ENCODE results near the gene PPHLN1.

- TF ChIP-seq CTCF (IDR thresholded peaks at IDR 0.05) = no peak
- TF ChIP-seq POLR2A (IDR thresholded peaks at IDR 0.05) = no peak
These were observed 148.4 kb downstream of the PPHLN1 start for GRCh38 chr12:42474391-42474790.

All from Peyer's patch (tissue), 4 donors.